ENCODE measurements around the gene LARGE1. TPM values are rescaled to one million over a fixed set of nuclear protein-coding genes. Genes with fewer than 3 reads are reported as not detected.

The LARGE1 gene
- total and polyA plus RNA-seq, 2 of the 4 experiments (the other 2 are of a cell fraction), result 6.2 to 12.4 TPM

- Histone ChIP-seq H2BK15ac (ENCODE audit: low read depth, low read length) (no peak overlapping the region), H4K20me1 (ENCODE audit: insufficient read depth, low read length) (no peaks in the 10 kb centered on the region), H2AK5ac (ENCODE audit: low read depth, low read length) (no peak overlapping the region), H2BK5ac (ENCODE audit: low read depth, low read length, poor library complexity, severe bottlenecking) (no peak overlapping the region), H3K36me3 (ENCODE audit: control insufficient read depth, insufficient read depth, low read length) (no peaks in the 10 kb centered on the region), H2BK20ac (ENCODE audit: low read depth, low read length) (no peak overlapping the region), H2AFZ (replicated peaks; ENCODE audit: low read length, poor library complexity) (no peak overlapping the region), H2AK9ac (replicated peaks; ENCODE audit: low read depth, low read length, poor library complexity) (no peak overlapping the region), H4K8ac (ENCODE audit: low read depth in 2 of 2, low read length in 2 of 2) (no peak overlapping the region; a peak in 1 of 4 replicates), H3K27me3 (ENCODE audit: control insufficient read depth, insufficient read depth, low read length) (no peaks in the 10 kb centered on the region), H3K4ac (ENCODE audit: low read depth, low read length) (no peak overlapping the region), H3K4me3 (ENCODE audit: insufficient read depth, low read depth, low read length) (no peak overlapping the region), H3K18ac (ENCODE audit: low read depth, low read length) (no peak overlapping the region), H4K5ac (ENCODE audit: low read depth, low read length) (no peak overlapping the region), H3K14ac (replicated peaks; ENCODE audit: low read depth, low read length) (no peak overlapping the region), H3K4me1 (ENCODE audit: control insufficient read depth, insufficient read depth, low read length) (peaks cover 4% of the 10 kb centered on the region; the same call in 1 of the 2 replicates), H3K9me1 (ENCODE audit: insufficient read depth, low read length) (no peaks in the 10 kb centered on the region; the same call in 1 of the 2 replicates), H2BK120ac (ENCODE audit: low read depth, low read length) (no peak overlapping the region), H3K23ac (ENCODE audit: low read depth, low read length) (no peak overlapping the region), H3K56ac (ENCODE audit: extremely low read depth, insufficient read depth, low read length) (no peak overlapping the region), H3K4me2 (ENCODE audit: low read depth, low read length) (no peak overlapping the region), H3K27ac (ENCODE audit: insufficient read depth, low read length) (no peak overlapping the region), H3K9ac (ENCODE audit: low read depth, low read length) (no peak overlapping the region), H3K9me3 (ENCODE audit: control insufficient read depth, insufficient read depth, low read length) (peaks cover 6% of the 10 kb centered on the region), H4K91ac (ENCODE audit: insufficient read depth, low read depth, low read length) (no peak overlapping the region), H3K79me1 (ENCODE audit: low read depth in 1 of 2, low read length in 2 of 2) (peaks cover 9 to 15% of the 10 kb centered on the region in 2 experiments; a peak in 3 of 4 replicates)
- BruUV-seq (replicated peaks), result no TSS peak
- TF ChIP-seq CHD1 (IDR thresholded peaks at IDR 0.05; ENCODE audit: low read depth, low read length) (no peak), CEBPB (IDR thresholded peaks at IDR 0.05; ENCODE audit: low read depth, low read length) (no peak), MAFK (IDR thresholded peaks at IDR 0.05; ENCODE audit: low read depth, low read length) (no peak), MXI1 (IDR thresholded peaks at IDR 0.05; ENCODE audit: borderline replicate concordance, low read depth, low read length) (no peak), POLR2A (IDR thresholded peaks at IDR 0.05; ENCODE audit: low read depth, low read length) (no peak), MAZ (IDR thresholded peaks at IDR 0.05; ENCODE audit: borderline replicate concordance, low read depth, low read length) (no peak), BHLHE40 (IDR thresholded peaks at IDR 0.05; ENCODE audit: low read depth, low read length) (no peak), SMC3 (IDR thresholded peaks at IDR 0.05; ENCODE audit: low read depth, low read length) (no peak), FOS (IDR thresholded peaks at IDR 0.05; ENCODE audit: low read depth, low read length) (no peak), ELK1 (IDR thresholded peaks at IDR 0.05; ENCODE audit: borderline replicate concordance, low read depth, low read length) (no peak), RCOR1 (IDR thresholded peaks at IDR 0.05; ENCODE audit: insufficient replicate concordance, low read length) (no peak), RFX5 (IDR thresholded peaks at IDR 0.05; ENCODE audit: low read depth, low read length) (no peak), NFE2L2 (IDR thresholded peaks at IDR 0.05; ENCODE audit: low read depth, low read length) (no peak), USF2 (IDR thresholded peaks at IDR 0.05; ENCODE audit: low read depth, low read length) (no peak), RAD21 (IDR thresholded peaks at IDR 0.05; ENCODE audit: low read length) (no peak), CTCF (conservative IDR thresholded peaks at IDR 0.05; ENCODE audit: low read depth, low read length) (no peak)
- intact Hi-C loops (cut with micrococcal nuclease) (loop anchor here (5.0 kb wide), 1 partner anchor 59 kb away; no protein-coding TSS in a partner anchor), in situ Hi-C loops (cut with MboI; ENCODE audit: low sequenced_read_pairs) (no loop called here), dilution Hi-C loops (cut with HindIII; ENCODE audit: low sequenced_read_pairs, unreplicated experiment) (no loop called here)
- ChIA-PET POLR2A (ENCODE audit: unreplicated experiment) (no interaction called here), CTCF (no interaction called here)
- ATAC-seq (ENCODE audit: low read depth) (no peak), DNase-seq (no peak)
- no CpG with 5 or more reads among the region's 3 CpGs for WGBS, 2 experiments (ENCODE audit: extremely low coverage in 2 of 2, insufficient read length in 1 of 2)
Observed at GRCh38 chr22:33793475-33793874, 126.8 kb downstream of the LARGE1 start.

Data from IMR-90 (cell line).